Right hindlimb (tissue), 1 donor: ENCODE results near the gene TULP3.

Source experiments
- DNase-seq: peaks from one replicate; pipeline ENCODE4 v3.0.0-alpha.2; 2018

Gene TULP3

GRCh38 chr12:2936301-2936700 is 45.6 kb downstream of the TULP3 start:
- DNase-seq: no peak

- DNase-seq: no peak
These were observed 46.8 kb downstream of the TULP3 start for GRCh38 chr12:2937500-2937899.

DNA sequence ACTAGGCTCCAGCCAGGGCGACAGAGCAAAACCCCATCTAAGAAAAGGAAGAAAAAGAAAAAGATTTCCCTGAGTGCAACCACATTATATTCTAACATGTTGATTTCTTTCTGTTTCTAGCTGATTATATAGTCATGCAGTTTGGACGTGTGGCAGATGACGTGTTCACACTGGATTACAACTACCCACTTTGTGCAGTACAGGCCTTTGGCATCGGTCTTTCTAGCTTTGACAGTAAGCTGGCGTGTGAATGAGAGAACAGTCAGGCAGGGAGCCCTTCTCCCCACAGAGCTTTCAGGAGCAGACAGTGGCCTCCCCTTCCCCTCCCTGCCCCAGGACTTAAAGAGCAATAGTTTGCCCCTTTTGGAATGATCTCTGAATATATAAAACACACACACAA is 48.5 kb downstream of the TULP3 start:
- no peak for DNase-seq

DNA sequence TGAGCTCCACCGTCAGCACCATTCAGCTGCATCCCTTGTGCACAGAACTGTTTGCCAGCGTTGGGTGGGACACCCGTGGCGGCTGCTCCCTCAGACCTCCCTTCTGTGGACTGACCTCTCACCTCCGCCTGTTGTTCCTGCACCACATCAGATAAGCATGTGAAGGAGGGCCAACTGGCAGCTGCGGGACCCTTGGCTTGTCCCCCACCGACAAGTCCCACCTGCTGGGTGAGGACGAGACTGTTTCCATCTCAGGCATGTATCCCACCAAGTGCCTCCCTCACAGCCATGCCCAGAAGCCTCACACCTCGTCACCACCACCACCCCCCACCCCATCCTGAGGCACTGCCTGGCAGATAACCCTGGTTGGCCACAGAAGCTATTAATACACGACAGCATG is 49.9 kb downstream of the TULP3 start:
- DNase-seq: no peak

DNA sequence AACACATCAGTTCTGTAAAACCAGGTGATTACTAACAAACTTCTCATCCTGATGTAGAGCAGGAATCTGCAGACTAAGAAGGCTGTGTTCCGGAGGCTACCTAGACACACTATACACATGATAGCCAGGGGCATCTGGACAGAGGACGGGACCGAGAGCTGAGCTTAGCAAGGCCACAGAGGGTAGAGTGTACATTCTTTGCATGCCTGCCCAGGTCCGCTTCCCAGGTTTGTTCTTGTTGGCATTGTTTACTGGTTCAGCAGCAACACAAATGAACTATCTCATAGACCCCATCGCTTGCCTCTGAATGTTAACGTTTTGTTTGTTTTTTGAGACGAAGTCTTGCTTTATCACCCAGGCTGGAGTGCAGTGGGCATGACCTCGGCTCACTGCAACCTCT is 50.8 kb downstream of the TULP3 start:
- DNase-seq: no peak

DNA sequence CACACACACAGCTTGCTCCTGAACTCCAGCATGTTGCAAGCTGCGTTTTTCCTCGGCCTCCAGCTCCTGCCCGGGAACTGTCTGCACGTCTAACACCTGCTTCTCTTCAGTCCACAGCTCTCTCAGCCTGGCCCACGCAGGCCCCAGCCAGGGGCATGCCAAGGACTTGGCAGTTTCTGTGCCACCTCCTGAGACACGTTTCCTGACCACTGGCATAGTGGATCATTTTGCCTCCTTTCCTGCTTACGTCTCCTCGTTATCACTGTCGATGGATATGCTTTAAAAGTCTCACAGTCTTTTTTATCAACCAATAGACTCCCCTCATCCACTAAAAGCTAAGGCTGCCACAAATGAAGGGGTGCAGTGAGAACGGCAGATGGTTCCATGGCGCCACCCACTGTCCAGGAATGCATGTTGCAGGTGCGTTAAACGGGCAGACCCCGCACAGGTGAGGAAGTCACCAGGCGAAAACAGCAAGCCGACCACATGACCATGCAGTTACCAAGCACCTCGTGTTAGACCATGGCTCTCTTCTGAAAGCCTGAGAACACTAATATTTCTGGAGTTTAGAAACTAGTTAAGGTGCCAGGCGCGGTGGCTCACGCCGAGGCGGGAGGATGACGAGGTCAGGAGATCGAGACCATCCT is 53.8 kb downstream of the TULP3 start:
- peak; percentile 38 for DNase-seq

GRCh38 chr12:2949411-2949810 is 58.7 kb downstream of the TULP3 start:
- no peak for DNase-seq

GRCh38 chr12:2955888-2956287 is 65.2 kb downstream of the TULP3 start:
- no peak for DNase-seq

DNA sequence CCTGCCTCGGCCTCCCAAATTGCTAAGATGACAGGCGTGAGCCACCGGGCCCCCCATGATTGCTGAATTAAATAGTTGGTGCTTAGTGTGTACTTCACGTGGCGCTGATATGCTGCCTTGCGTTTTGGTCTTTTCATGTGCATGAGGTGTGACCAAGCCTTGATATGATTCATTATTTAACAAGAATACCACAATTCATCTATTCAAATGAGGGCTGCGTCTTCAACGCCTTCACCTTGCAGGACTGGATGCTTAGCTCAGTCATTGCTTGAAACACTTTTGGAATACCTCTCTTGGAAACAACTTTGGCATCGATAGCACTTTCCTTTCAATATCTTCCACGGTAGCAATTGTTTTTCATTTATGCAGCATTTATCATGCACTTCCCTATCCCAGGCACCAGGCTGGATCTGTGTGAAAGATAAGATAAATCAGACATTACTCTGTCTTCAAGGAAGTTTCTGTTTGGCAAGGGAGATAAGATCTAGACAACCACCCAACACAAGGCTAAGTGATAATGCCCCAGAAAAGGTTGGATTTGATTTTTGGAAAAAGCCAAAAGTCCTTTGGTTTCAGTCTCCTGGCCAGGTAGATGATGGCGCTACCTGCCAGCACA is 67.2 kb downstream of the TULP3 start:
- DNase-seq: no peak

DNA sequence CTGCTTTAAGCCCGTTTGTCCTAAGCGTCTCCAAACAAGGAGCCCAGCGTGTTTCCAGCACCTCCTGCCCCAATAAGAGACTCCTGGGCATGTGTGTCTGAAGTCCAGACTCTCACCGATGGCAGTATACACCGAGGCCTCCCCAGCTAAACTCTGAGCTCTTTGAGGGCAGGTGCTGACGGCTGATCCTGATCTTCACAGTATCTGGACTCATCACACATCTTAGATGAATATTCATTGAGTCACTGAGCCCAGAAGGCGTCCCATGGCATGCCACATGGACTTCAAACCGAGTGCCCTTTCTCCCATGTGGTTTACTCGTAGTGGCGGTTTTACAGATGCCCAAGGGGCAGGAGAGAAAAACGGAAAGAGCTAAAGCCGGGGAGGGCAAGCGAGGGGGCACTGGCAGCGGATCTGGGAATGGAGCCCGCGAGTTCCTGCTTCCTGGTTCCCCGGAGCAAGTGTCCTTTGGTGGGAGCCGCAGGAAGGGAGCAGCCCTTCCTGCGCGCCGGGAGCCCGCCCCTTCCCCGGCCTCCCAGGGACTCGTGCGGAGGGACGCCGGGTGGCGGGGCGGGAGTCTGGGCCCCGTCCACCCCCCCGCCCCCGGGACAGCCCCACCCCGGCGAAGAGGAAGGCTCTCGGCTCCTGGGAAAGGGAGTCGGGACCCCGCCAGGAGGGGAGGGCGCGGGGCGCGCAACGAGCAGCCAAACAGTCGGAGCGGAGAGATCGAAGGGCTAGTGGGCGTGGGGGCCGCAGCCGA is 67.9 kb downstream of the TULP3 start:
- peak; percentile 68 for DNase-seq

GRCh38 chr12:2959192-2959504 is 68.5 kb downstream of the TULP3 start, which contains the start of gene TEAD4:
TSS of gene TEAD4 (plus strand) at chr12:2959397.
- DNase-seq: peak; percentile 77

DNA sequence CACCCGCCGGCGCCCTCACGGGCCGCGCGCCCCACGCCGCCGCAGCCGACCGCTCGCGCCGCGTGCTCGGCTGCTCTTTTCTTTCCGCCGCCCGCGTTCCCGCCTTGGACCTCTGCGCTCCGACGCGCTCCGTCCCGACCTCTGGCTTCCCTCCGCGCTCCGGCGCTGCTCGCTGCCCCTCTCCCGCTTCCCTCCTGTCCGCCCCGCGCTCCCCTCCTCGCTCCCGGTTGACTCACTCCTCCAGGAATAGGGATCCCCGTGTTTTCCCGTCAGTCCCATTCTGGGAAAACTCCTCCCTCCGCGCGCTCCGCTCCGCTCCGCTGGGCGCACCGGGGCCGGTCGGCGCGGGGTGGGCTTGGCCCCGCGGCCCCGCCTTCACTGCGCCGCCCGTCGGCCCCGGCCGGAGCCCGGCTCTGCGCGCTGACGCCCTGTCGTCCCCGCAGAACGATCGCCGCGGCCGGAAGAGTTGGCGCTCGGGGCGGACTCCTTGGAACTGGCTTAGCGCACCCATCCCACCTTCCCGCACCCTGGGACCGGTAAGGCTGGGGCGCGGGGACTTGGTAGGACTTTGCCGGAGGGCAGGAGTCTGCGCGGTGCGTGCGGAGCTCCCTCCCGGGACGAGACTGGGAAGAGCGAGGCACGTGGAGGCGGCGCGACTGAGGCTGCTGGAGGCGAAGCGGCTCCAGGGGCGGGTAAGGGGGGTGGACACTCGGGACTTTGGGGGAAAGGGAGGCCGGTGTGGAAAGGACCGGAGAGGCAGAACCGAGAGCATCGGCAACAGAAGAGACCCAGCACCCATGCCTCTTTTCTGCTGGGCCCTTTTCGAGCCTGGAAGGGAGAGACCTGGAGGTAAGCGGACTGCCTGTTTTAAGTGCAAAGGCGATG is 69.1 kb downstream of the TULP3 start:
- DNase-seq: peak; percentile 64

- no peak for DNase-seq
These were observed 69.8 kb downstream of the TULP3 start for GRCh38 chr12:2960390-2960956.

- DNase-seq: no peak
These were observed 70.4 kb downstream of the TULP3 start for GRCh38 chr12:2960996-2961616.

GRCh38 chr12:2961705-2962104 is 71.0 kb downstream of the TULP3 start:
- no peak for DNase-seq

DNA sequence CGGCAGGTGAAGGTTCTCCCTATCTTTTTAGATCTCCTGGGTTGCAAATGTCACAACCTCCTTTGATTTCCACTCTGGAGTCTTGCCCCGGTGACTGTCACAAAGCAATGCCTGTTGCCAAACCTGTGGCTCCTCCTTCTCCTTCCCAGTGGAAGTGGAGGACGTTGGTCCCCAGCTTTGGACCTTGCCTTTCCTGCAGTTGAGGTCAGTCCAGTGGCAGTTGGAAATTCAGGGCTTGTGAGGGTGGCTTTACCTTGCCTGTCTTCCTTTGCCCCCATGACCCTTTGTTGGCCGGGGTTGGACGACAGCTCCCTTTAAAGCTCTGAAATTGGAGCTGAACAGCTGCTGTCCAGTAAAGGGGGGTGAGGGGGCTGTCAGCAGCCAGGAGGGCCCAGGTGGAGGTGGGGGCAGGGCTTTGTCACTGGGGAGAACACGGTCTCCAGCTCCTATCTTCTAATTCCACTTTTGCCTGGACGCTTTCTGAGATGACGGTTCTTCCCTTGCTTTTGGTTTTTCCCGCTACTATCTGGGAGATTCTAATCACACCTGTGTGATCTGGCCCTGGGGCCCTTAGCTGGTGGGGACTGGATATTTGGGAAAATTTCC is 72.6 kb downstream of the TULP3 start:
- DNase-seq: no peak

GRCh38 chr12:2963760-2964292 is 73.1 kb downstream of the TULP3 start:
- DNase-seq: no peak

- no peak for DNase-seq
These were observed 77.0 kb downstream of the TULP3 start for GRCh38 chr12:2967651-2968050.

- DNase-seq: no peak
These were observed 80.1 kb downstream of the TULP3 start for GRCh38 chr12:2970744-2971143.

- no peak for DNase-seq
These were observed 82.9 kb downstream of the TULP3 start for GRCh38 chr12:2973566-2973965.

- DNase-seq: peak; percentile 45
These were observed 83.9 kb downstream of the TULP3 start for GRCh38 chr12:2974560-2974971.

DNA sequence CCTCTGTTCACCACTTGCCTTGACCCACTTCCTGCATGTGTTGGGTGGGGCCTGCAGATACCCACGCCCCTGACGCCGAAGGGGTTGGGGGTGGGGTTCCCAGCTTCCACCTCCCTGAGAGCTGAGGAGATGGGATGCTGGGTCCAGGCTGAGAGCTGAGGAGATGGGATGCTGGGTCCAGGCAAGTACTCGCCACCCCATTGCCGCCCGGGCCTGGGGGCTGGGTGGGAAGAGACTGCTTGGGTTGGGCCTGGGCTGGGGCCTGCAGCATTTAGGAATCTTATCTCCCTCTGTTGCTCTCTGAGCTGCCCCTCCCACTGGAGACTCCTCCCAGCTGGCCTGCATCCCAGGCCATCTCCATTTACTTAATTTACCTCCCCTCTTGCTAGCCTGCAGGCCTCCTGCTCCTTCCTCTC is 85.9 kb downstream of the TULP3 start:
- DNase-seq: no peak
